CD4-positive, alpha-beta T cell treated with Interleukin-17A for 4 hours (primary cell): ENCODE results near the gene POLA2.
A peak's percentile ranks its signal among the peaks of the same experiment; 100 is the strongest.
"Not testable (repeated sequence)": the region's sequence is repeated elsewhere in the genome, so short reads cannot be mapped to it uniquely, and the experiment has no call there.

ENCODE experiments used
- DNase-seq: peaks from one replicate; pipeline ENCODE4 v3.0.0-alpha.2; 2020; ENCODE audit warnings: mixed read lengths

Gene POLA2

DNA sequence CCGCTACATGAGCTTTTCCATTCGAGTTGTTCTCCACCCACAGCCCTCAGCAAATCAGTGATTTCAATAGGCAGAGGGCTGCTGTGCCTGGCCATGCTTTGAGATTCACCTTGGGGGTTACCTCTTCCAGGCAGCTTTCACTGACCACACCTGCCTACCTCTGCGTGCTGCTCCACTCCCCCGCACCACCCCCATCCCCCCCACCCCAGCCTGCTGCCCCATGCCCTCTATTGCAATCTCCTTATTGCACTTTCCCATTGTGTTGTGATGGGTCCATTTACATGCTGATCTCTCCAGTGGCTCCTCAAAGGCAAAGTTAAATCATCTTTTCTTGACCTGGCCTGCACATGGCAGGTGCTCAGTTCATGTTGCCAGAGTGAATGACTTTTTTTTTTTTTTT is 18.0 kb upstream of the POLA2 start:
- DNase-seq: no peak

DNA sequence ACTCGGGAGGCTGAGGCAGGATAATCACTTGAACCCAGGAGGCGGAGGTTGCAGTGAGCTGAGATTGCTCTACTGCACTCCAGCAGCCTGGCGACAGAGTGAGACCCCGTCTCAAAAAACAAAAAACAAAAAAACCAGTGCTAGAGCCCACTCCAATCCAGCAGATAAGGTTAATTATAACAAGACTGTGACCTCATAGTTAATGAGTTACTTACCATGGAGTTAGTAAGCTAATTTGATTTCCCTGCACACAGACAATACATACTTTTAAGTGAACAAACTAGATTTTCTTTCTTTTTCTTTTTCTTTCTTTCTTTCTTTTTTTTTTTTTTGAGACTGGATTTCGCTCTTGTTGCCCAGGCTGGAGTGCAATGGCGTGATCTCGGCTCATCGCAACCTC is 16.7 kb upstream of the POLA2 start:
- DNase-seq: not testable (repeated sequence)

- DNase-seq: no peak
These were observed 15.3 kb upstream of the POLA2 start for GRCh38 chr11:65246506-65246905.

- not testable (repeated sequence) for DNase-seq
These were observed 13.5 kb upstream of the POLA2 start for GRCh38 chr11:65248184-65248710.

DNA sequence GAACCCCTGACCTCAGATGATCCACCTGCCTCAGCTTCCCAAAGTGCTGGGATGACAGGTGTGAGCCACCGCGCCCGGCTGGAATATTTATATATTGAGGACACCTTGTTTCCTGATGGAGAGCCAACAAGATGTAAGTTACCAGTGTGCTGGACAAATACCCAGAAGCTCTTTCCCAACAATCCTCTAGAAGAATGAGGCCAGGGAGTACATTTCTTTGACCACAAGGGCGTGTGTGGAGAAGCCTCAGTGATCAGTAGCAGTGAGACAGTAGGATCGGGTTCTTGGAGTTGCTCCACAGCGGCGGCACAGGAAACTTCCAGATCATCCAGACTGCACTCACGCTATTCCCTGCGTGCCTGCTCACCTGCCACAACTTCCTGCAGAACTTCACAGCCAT is 10.3 kb upstream of the POLA2 start:
- DNase-seq: no peak

DNA sequence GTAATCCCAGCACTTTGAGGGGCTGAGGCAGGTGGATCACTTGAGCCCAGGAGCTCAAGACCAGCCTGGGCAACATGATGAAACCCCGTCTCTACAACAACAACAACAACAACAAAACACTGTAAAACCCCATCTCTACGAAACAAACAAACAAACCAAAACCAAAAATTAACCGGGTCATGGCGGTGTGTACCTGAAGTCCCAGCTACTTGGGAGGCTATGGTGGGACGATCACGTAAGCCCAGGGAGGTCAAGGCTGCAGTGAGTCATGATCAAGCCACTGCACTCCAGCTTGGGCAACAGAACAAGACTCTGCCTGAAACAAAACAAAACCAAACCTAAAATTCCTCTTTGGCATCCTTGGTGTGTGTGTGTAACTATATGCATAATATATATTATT is 7.0 kb upstream of the POLA2 start:
- no peak for DNase-seq

DNA sequence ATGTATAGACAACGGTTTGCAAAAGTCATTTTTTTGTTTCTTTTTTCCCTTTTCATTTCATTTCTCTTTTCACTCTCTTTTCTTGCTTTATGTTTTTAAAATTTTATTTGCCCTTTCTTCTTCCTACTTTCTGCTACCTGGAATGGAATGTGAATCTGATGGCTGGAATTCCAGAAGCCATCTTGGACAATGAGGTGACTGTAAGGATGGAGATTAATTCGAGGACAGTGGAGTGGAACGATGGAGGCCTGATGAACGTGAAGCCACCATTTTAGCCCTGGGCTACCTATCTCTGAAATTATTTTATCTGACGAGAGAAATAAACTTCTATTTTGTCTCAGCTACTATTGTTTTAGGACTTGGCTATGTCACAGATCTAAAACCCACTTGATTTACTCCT is 2.8 kb upstream of the POLA2 start:
- no peak for DNase-seq

GRCh38 chr11:65260302-65260701 is 1.5 kb upstream of the POLA2 start:
- no peak for DNase-seq

DNA sequence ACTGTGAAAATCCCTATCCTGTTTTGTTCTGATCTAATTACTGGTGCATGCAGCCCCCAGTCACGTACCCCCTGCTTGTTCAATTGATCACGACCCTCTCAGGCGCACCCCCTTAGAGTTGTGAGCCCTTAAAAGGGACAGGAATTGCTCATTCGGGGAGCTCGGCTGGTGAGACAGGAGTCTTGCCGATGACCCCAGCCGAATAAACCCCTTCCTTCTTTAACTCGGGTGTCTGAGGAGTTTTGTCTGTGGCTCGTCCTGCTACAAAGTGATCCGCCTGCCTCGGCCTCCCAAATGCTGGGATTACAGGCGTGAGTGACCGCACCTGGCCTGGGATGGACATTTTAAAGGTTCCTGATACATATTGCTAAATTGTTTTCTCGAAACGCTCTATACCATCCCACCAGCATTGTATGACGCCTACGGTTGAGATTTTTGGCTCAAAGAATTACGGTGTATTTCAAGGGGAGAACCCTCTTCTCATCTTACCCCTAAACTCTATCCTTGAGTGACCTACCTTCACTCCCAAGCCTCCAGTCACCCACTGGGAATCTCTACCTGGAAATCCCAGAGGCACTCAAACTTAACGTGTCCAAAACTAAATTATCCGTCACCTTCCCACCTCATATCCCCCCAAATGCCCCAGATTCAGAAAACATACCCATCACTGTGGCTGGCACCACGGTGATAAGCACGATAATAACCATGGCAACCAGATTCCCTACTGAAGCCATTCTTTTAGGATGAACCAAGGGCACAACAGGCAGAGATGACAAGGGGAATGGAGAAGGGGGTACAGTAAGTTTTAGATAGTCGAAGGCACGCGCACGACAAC is 789 bp upstream of the POLA2 start:
- no peak for DNase-seq

- peak; percentile 36 for DNase-seq
These were observed 569 bp downstream of the POLA2 start for GRCh38 chr11:65262381-65262680.

DNA sequence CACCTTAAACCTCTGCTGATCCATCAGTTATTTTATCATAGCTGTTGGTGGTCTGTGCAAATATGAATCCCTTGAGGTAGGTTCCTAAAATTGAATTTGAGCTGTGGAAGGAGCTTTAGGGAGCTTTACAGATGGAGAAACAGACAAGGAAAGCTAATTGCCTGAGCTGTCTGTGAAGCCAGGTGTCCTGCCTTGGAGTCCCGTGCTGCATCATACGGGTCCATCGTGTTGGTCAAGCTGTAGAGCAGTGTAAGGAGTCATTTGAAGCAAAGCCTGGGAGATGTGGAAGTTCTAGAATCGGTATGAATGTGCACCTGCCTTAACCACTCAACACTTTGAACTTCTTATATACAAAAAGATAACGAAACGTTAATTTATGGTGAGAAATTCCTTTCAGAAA is 1.0 kb downstream of the POLA2 start:
- no peak for DNase-seq

DNA sequence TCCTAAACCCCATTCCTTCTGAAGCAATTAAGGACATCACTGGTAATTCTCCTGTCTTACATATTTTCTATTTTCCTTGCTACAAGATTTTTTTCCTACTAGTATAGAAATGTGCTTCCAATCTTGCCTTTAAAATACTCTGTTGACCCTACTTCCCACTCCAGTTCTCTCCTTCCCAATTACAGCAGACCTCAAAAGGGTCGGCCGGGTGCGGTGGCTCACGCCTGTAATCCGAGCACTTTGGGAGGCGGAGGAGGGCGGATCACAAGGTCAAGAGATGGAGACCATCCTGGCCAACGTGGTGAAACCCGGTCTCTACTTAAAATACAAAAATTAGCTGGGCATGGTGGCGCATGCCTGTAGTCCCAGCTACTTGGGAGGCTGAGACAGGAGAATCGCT is 3.0 kb downstream of the POLA2 start:
- DNase-seq: not testable (repeated sequence)

DNA sequence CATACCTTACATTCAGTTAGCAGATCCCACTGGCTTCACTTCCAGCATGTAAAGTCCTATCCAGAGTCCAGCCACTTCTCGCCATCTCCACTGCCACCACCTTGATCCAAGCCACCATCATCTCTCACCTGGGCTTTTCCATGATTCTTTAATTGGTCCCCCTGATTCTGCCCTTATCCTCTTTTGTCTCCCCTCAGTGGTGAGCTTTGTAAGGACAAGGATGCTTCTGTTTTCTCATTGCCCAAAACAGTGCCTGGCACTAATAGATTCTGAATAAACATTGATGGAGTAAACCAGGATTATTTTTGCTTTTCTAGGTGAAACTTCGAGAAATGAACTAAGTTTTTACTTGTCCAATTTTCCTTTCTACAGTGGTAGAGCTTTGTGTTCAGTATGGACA is 4.4 kb downstream of the POLA2 start:
- no peak for DNase-seq

- peak; percentile 49 for DNase-seq
These were observed 13.2 kb downstream of the POLA2 start for GRCh38 chr11:65274735-65275682.

- DNase-seq: no peak
These were observed 14.1 kb downstream of the POLA2 start for GRCh38 chr11:65275906-65276305.

DNA sequence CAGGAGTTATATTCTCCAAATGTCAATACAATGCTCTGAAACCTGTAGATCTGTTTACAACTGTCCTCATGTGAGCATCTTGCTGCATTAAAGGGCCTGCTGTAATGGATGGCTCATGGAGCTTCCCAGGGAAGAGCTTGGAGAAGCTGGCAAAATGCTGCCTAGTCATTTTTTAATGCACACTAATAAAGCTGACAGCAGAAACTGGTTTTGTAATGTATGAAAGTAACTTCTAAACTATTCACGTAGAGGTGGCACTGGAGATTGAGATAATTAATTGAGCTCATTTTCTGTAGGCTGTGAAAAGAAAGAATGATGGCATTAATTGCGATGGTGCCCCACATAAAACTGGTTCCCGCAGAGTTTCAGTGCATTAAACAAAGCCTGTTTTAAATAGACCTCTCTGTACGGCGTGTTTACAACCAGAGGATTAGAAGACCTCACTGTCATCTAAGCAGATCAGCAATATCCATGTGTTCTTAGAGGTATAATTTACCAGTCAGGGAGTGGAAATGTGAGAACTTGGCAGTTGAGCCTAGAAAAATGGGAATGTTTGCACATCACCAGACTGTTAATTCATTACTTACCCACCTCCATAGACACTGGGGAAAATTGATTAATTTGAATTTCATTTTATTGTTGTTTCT is 16.0 kb downstream of the POLA2 start:
- DNase-seq: no peak

- DNase-seq: no peak
These were observed 16.6 kb downstream of the POLA2 start for GRCh38 chr11:65278356-65278755.

DNA sequence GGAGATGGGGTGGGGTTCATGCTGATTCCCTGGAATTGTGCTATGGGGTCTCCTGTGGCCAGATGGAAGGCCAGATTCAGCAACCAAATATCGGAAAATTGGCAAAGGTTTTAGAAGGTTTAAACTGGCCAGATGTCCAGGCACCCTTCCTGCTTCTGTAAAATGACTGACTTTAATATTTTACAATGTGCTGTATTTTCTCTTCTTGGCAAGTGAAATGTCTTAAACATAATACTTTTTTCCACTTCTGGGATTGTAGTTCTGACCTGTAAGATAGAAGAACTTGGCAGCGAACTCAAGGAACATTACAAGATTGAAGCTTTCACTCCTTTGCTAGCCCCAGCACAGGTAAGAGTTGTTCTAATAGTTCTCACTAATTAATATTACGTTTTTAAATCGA is 17.5 kb downstream of the POLA2 start:
- DNase-seq: no peak

- DNase-seq: peak; percentile 38
These were observed 18.1 kb downstream of the POLA2 start for GRCh38 chr11:65279741-65280440.

DNA sequence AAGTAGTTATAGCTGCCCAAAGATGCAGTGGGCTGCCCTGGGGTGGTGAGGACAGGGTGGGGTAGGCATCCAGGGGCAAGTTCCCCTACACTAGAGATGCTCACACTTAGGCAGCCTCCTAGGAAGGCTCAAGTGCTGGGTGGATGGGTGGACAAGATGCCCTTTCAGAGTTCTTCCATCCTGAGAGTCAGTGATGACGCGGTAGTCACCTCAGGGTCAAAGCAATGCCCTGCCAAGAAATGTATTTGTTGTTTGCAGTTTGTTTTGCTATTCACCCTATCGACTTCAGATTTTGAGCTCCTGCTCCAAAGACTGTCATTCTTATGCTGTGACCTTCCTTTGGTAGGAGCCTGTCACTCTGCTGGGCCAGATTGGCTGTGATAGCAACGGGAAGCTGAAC is 18.9 kb downstream of the POLA2 start:
- no peak for DNase-seq

DNA sequence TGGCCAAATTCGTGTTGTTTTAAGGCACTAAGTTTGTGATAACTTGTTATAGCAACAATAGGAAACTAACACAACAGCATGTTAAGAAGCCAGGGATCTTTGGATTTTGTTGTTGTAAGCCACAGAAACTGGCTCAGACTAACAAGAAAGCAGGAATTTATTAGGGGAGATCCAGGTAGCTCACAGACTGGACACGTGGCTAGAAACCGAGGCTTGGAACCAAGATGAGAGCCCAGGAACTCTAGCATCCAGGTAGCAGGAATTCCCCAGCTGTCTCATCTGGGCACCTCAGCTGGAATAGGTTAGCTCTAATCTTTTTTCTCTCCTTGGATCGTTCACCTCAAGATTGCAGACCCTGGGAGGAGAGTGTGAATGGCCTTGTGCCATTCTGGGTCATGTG is 24.9 kb downstream of the POLA2 start:
- DNase-seq: no peak

GRCh38 chr11:65287601-65288000 is 25.8 kb downstream of the POLA2 start:
- DNase-seq: no peak
